HepG2 (cell line): ENCODE data around the gene WDR11. TPM values are rescaled to one million over a fixed set of nuclear protein-coding genes. Genes with fewer than 3 reads are reported as not detected.

ENCODE experiments used
- CC2D1A ChIP-seq: sonication (generic); formaldehyde crosslinking; IDR thresholded peaks from 2 replicates; pipeline ENCODE4 v1.8.1; 2023; ENCODE audit warnings: mild to moderate bottlenecking, missing genetic modification reagents
- DRAP1 ChIP-seq: IDR thresholded peaks from 2 replicates; pipeline ENCODE4 v1.6.1; 2016; ENCODE audit warnings: missing genetic modification reagents, missing compliant biosample characterization
- EHMT2 ChIP-seq: fragments of 200-600 bp; sonication (generic); IDR thresholded peaks from 2 replicates; pipeline ENCODE4 v1.7.0; 2017; ENCODE audit warnings: antibody characterized with exemption, low read depth, low read length, borderline replicate concordance
- ELF3 ChIP-seq: IDR thresholded peaks from 2 replicates; pipeline ENCODE4 v1.6.1; 2016; ENCODE audit warnings: missing genetic modification reagents, missing compliant biosample characterization
- FOXC1 ChIP-seq: sonication (generic); formaldehyde crosslinking; IDR thresholded peaks from 2 replicates; pipeline ENCODE4 v1.8.0; 2022; ENCODE audit warnings: mild to moderate bottlenecking, missing genetic modification reagents, borderline replicate concordance
- HNRNPL ChIP-seq: fragments of 200-400 bp; formaldehyde crosslinking; IDR thresholded peaks from 2 replicates; pipeline ENCODE4 v1.6.1; 2017; ENCODE audit warnings: mild to moderate bottlenecking, low read depth, low read length
- KMT2B ChIP-seq: IDR thresholded peaks from 2 replicates; pipeline ENCODE4 v1.6.1; 2016; ENCODE audit warnings: missing genetic modification reagents, missing compliant biosample characterization
- MED13 ChIP-seq: sonication (generic); formaldehyde crosslinking; IDR thresholded peaks from 2 replicates; pipeline ENCODE4 v1.5.0; 2020; ENCODE audit warnings: missing genetic modification reagents
- PITX1 ChIP-seq: sonication (generic); formaldehyde crosslinking; IDR thresholded peaks from 2 replicates; pipeline ENCODE4 v1.5.1; 2020; ENCODE audit warnings: mild to moderate bottlenecking, missing genetic modification reagents
- PPARG ChIP-seq: conservative IDR thresholded peaks from 2 replicates; pipeline ENCODE4 v1.6.1; 2016; ENCODE audit warnings: missing biosample characterization, missing genetic modification reagents
- SETDB1 ChIP-seq: sonication (generic); formaldehyde crosslinking; IDR thresholded peaks from 2 replicates; pipeline ENCODE4 v1.5.1; 2020; ENCODE audit warnings: missing genetic modification reagents, mild to moderate bottlenecking, borderline replicate concordance
- TEAD2 ChIP-seq: sonication (generic); formaldehyde crosslinking; IDR thresholded peaks from 2 replicates; pipeline ENCODE4 v1.9.0; 2021; ENCODE audit warnings: missing genetic modification reagents
- THAP7 ChIP-seq: sonication (generic); formaldehyde crosslinking; IDR thresholded peaks from 2 replicates; pipeline ENCODE4 v1.8.1; 2023; ENCODE audit warnings: mild to moderate bottlenecking, missing genetic modification reagents
- ZNF264 ChIP-seq: sonication (generic); formaldehyde crosslinking; IDR thresholded peaks from 2 replicates; pipeline ENCODE4 v1.4.0; 2020; ENCODE audit warnings: missing genetic modification reagents
- ZNF639 ChIP-seq: conservative IDR thresholded peaks from 2 replicates; pipeline ENCODE4 v1.6.1; 2018; ENCODE audit warnings: missing genetic modification reagents
- ZNF652 ChIP-seq: IDR thresholded peaks from 2 replicates; pipeline ENCODE4 v1.6.1; 2016; ENCODE audit warnings: low read depth, borderline replicate concordance
- polyA plus RNA-seq, 8 experiments: library from polyadenylated mRNA; depleted of rRNA in 3 of 8; stranded (reverse) in 7 of 8; unstranded in 1 of 8; fragments of >200 nt; fragmentation: Illumina TruSeq in 4 of 8; extraction: Trizol in 4 of 8; gene quantifications; 2 replicates each; pipeline versions ENCODE4 v1.2.1 to v1.2.3, GENCODE V29; 2011 to 2016; ENCODE audit warnings: low read depth in 4 of 8, missing spikeins in 1 of 8, mixed read lengths in 1 of 8; ENCODE audit not compliant: insufficient read depth in 1 of 8
- total RNA-seq, 5 experiments: library from RNA; depleted of rRNA; stranded (reverse); fragments of >200 nt; fragmentation: Illumina TruSeq; extraction: Trizol; gene quantifications; 2 replicates each; pipeline ENCODE4 v1.2.3, GENCODE V29; 2016; ENCODE audit warnings: low read depth in 1 of 5
- TF ChIP-seq, protein P1 (sequence below): sonication (generic); formaldehyde crosslinking; IDR thresholded peaks from 2 replicates; pipeline ENCODE4 v1.4.0; 2020; ENCODE audit warnings: missing genetic modification reagents
- TF ChIP-seq, protein P2 (sequence below): sonication (generic); formaldehyde crosslinking; IDR thresholded peaks from 2 replicates; pipeline ENCODE4 v1.8.0; 2022; ENCODE audit warnings: mild to moderate bottlenecking, missing genetic modification reagents, borderline replicate concordance
- TF ChIP-seq, protein P3 (sequence below): sonication (generic); formaldehyde crosslinking; IDR thresholded peaks from 2 replicates; pipeline ENCODE4 v1.4.0; 2020; ENCODE audit warnings: missing genetic modification reagents
- TF ChIP-seq, protein P4 (sequence below): sonication (generic); formaldehyde crosslinking; IDR thresholded peaks from 2 replicates; pipeline ENCODE4 v1.4.0; 2020; ENCODE audit warnings: missing genetic modification reagents

WDR11 gene
- total and polyA plus RNA-seq, 2 of the 13 experiments (the other 11 are each of a cell fraction or from before 2014, with no cell fraction given) = 38.0 to 45.2 TPM

GRCh38 chr10:120850911-120851865 lies at the start of gene WDR11 (continued):
- TF ChIP-seq ZNF639 (CRISPR knock-in tag) = peak; percentile 77
- peak; percentile 84; the same call in 1 of the 2 replicates for TF ChIP-seq FOXC1
- no peak for TF ChIP-seq CC2D1A (CRISPR knock-in tag)
- no peak for TF ChIP-seq HNRNPL
- TF ChIP-seq, protein P1, sequence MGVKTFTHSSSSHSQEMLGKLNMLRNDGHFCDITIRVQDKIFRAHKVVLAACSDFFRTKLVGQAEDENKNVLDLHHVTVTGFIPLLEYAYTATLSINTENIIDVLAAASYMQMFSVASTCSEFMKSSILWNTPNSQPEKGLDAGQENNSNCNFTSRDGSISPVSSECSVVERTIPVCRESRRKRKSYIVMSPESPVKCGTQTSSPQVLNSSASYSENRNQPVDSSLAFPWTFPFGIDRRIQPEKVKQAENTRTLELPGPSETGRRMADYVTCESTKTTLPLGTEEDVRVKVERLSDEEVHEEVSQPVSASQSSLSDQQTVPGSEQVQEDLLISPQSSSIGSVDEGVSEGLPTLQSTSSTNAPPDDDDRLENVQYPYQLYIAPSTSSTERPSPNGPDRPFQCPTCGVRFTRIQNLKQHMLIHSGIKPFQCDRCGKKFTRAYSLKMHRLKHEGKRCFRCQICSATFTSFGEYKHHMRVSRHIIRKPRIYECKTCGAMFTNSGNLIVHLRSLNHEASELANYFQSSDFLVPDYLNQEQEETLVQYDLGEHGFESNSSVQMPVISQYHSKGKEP (CRISPR knock-in tag) = 0 out of 2 replicates have a peak, but pooled peaks have one; percentile 52
- TF ChIP-seq PITX1 (CRISPR knock-in tag) = peak; percentile 86
- TF ChIP-seq ZNF652 (CRISPR knock-in tag) = no peak
- peak; percentile 52; the same call in 1 of the 2 replicates for TF ChIP-seq TEAD2
- peak; percentile 58 for TF ChIP-seq DRAP1 (CRISPR knock-in tag)
- no peak for TF ChIP-seq THAP7 (CRISPR knock-in tag)
- TF ChIP-seq, protein P2, sequence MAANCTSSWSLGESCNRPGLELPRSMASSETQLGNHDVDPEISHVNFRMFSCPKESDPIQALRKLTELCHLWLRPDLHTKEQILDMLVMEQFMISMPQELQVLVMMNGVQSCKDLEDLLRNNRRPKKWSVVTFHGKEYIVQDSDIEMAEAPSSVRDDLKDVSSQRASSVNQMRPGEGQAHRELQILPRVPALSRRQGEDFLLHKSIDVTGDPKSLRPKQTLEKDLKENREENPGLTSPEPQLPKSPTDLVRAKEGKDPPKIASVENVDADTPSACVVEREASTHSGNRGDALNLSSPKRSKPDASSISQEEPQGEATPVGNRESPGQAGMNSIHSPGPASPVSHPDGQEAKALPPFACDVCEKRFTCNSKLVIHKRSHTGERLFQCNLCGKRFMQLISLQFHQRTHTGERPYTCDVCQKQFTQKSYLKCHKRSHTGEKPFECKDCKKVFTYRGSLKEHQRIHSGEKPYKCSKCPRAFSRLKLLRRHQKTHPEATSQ = peak; percentile 89; the same call in 1 of the 2 replicates
- peak; percentile 62; the same call in 1 of the 2 replicates for TF ChIP-seq ZNF264 (CRISPR knock-in tag)
- TF ChIP-seq, protein P3, sequence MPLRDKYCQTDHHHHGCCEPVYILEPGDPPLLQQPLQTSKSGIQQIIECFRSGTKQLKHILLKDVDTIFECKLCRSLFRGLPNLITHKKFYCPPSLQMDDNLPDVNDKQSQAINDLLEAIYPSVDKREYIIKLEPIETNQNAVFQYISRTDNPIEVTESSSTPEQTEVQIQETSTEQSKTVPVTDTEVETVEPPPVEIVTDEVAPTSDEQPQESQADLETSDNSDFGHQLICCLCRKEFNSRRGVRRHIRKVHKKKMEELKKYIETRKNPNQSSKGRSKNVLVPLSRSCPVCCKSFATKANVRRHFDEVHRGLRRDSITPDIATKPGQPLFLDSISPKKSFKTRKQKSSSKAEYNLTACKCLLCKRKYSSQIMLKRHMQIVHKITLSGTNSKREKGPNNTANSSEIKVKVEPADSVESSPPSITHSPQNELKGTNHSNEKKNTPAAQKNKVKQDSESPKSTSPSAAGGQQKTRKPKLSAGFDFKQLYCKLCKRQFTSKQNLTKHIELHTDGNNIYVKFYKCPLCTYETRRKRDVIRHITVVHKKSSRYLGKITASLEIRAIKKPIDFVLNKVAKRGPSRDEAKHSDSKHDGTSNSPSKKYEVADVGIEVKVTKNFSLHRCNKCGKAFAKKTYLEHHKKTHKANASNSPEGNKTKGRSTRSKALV (CRISPR knock-in tag) = peak; percentile 72
- TF ChIP-seq ELF3 (CRISPR knock-in tag) = peak; percentile 96
- 0 out of 2 replicates have a peak, but pooled peaks have one; percentile 35 for TF ChIP-seq PPARG
- TF ChIP-seq EHMT2 = peak; percentile 98; the same call in 1 of the 2 replicates
- no peak for TF ChIP-seq SETDB1 (CRISPR knock-in tag)
- TF ChIP-seq, protein P4, sequence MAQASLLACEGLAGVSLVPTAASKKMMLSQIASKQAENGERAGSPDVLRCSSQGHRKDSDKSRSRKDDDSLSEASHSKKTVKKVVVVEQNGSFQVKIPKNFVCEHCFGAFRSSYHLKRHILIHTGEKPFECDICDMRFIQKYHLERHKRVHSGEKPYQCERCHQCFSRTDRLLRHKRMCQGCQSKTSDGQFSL (CRISPR knock-in tag) = no peak; the same call in 1 of the 2 replicates
- peak; percentile 94 for TF ChIP-seq KMT2B (CRISPR knock-in tag)
- TF ChIP-seq MED13 (CRISPR knock-in tag) = no peak
